Esophagus squamous epithelium (tissue), 5 donors: ENCODE results near the gene STEAP1B. TPM values are rescaled to one million over a fixed set of nuclear protein-coding genes. Genes with fewer than 3 reads are reported as not detected.

ENCODE experiments used
- DNase-seq: peaks from one replicate; lab custom pipeline; 2025; lab: John Stamatoyannopoulos, UW
- H3K27ac ChIP-seq, 4 donors: fragments of 200-600 bp; sonication (generic); one replicate each; pipeline ENCODE4 v1.5.1; 2016 to 2019; ENCODE audit warnings: mild to moderate bottlenecking in 1 of 4
- H3K27me3 ChIP-seq, 4 donors: fragments of 200-600 bp; sonication (generic); 1 replicate in 3 of 4; 2 replicates in 1 of 4; pipeline versions ENCODE4 v1.5.1 to v1.6.0; 2017 to 2021; ENCODE audit warnings: antibody characterized with exemption in 1 of 4
- H3K36me3 ChIP-seq, 3 donors: fragments of 200-600 bp; sonication (generic); one replicate each; pipeline ENCODE4 v1.5.1; 2016 to 2019
- H3K4me1 ChIP-seq, 3 donors: fragments of 200-600 bp; sonication (generic); one replicate each; pipeline ENCODE4 v1.5.1; 2017 to 2019
- H3K4me3 ChIP-seq, 4 donors: fragments of 200-600 bp; sonication (generic); 1 replicate in 3 of 4; 2 replicates in 1 of 4; pipeline ENCODE4 v1.5.1; 2016 to 2019; ENCODE audit warnings: mild to moderate bottlenecking in 2 of 4, moderate library complexity in 1 of 4
- H3K9me3 ChIP-seq, 3 donors: fragments of 200-600 bp; sonication (generic); one replicate each; pipeline ENCODE4 v1.5.1; 2016 to 2019
- POLR2A ChIP-seq, 4 donors: fragments of 450-650 bp; IDR thresholded peaks; one replicate each; pipeline ENCODE4 v1.6.1; 2017; ENCODE audit warnings: antibody characterized with exemption in 4 of 4, mild to moderate bottlenecking in 4 of 4, moderate library complexity in 3 of 4
- WGBS, 2 donors: methylation state at CpG; one replicate each; pipeline ENCODE4 v1.1.5; 2018; 5-methylcytosine and 5-hydroxymethylcytosine counted together
- intact Hi-C: fragments of 100-400 bp; cut with DNase I; formaldehyde crosslinking; loops from one replicate; pipeline ENCODE4 v1.15.0; 2022
- total RNA-seq, 4 donors: library from RNA; depleted of rRNA; stranded (reverse); fragments of >200 nt; gene quantifications; one replicate each; pipeline ENCODE4 v1.1.0, GENCODE V29; 2016
- TF ChIP-seq, protein P1 (sequence below), 6 experiments: fragments of 450-650 bp in 4 of 6; fragments of 200-600 bp in 2 of 6; sonication (generic) in 2 of 6; IDR thresholded peaks; one replicate each; pipeline ENCODE4 v1.5.1; 2016 to 2019; ENCODE audit warnings: antibody characterized with exemption in 6 of 6, mild to moderate bottlenecking in 4 of 6, moderate library complexity in 4 of 6
- donor health status: DM: yes; HTN: yes; CAD: no.

Gene STEAP1B
- total RNA-seq, 4 donors from 2014 or later: 0.29 to 13.1 (median 0.69) TPM

DNA sequence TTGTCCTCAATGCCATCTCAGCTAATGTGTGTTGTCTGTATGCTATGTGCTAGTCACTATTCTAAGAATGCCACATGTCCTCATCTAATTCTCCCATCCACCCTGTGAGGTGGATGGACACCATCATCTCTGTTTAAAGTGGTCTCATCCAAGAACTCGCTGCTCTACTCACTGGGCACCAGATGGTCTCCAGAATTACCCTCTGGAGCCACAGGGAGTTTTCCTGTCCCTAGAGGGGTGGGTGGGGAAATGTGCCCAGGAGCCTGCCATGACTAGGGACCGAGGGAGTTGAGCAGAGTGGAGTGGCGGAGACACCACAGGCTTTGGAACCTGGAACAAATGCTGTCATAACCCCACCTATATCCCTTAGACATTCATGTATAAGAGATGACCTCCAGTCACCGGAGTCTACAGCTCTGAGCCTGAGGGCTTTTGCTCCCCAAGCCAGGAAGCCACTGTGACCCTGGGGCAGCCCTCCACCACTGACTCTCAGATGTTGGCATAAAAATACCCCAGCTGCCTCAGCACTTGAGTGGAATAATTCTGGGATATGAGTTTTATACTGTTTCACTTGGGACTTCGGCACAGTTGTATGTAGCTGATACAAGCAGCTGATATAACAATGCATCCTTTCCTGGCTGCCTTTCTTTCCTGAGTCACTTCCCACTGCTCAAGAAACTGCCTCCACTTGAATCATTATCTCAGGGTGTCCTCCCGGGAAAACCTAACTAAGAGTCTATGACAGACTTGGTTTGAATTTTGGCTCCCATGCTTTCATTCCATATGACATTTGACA, 81.5 kb downstream of the STEAP1B start:
- TF ChIP-seq, protein P1, sequence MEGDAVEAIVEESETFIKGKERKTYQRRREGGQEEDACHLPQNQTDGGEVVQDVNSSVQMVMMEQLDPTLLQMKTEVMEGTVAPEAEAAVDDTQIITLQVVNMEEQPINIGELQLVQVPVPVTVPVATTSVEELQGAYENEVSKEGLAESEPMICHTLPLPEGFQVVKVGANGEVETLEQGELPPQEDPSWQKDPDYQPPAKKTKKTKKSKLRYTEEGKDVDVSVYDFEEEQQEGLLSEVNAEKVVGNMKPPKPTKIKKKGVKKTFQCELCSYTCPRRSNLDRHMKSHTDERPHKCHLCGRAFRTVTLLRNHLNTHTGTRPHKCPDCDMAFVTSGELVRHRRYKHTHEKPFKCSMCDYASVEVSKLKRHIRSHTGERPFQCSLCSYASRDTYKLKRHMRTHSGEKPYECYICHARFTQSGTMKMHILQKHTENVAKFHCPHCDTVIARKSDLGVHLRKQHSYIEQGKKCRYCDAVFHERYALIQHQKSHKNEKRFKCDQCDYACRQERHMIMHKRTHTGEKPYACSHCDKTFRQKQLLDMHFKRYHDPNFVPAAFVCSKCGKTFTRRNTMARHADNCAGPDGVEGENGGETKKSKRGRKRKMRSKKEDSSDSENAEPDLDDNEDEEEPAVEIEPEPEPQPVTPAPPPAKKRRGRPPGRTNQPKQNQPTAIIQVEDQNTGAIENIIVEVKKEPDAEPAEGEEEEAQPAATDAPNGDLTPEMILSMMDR (IDR thresholded peaks at IDR 0.05): no peak
- TF ChIP-seq POLR2A (IDR thresholded peaks at IDR 0.05): no peak
- 76 to 84% methylated on average over 5 of the region's 6 CpGs for WGBS, 2 donors
- Histone ChIP-seq H3K9me3 (no peaks in the 10 kb centered on the region), H3K27ac (no peak overlapping the region), H3K4me1 (no peaks in the 10 kb centered on the region), H3K36me3 (no peaks in the 10 kb centered on the region), H3K4me3 (no peak overlapping the region), H3K27me3 (no peaks in the 10 kb centered on the region)
- intact Hi-C loops: no loop called here
- no peak for DNase-seq

DNA sequence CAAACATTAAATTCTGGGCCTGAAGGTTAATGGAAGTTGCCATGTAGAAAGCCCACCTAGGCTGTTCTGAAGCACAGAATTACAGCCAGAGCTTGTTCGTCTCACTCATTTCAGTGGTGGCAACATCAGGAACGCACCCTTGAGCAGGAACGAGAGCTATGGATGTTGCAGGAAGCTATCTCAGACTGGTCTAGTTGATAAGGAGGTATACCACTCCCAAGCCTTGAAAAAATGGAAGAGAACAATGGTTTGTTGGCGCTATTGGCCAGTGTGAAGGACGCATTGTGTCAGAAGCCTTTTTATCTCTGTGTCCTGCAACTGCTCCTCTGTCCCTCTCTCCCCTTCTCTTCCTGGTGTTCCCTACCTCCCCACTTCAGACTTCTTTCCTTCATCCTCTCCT, 82.1 kb downstream of the STEAP1B start:
- intact Hi-C loops: no loop called here
- no peaks in the 10 kb centered on the region for H3K27me3 ChIP-seq
- no peak overlapping the region for H3K27ac ChIP-seq
- no peak for DNase-seq
- TF ChIP-seq, protein P1 (IDR thresholded peaks at IDR 0.05): no peak
- no peak for TF ChIP-seq POLR2A (IDR thresholded peaks at IDR 0.05)
- 71 to 81% methylated on average over 5 of the region's 5 CpGs for WGBS, 2 donors
- no peaks in the 10 kb centered on the region for H3K9me3 ChIP-seq
- no peak overlapping the region for H3K4me3 ChIP-seq
- no peaks in the 10 kb centered on the region for H3K36me3 ChIP-seq
- H3K4me1 ChIP-seq: no peaks in the 10 kb centered on the region

DNA sequence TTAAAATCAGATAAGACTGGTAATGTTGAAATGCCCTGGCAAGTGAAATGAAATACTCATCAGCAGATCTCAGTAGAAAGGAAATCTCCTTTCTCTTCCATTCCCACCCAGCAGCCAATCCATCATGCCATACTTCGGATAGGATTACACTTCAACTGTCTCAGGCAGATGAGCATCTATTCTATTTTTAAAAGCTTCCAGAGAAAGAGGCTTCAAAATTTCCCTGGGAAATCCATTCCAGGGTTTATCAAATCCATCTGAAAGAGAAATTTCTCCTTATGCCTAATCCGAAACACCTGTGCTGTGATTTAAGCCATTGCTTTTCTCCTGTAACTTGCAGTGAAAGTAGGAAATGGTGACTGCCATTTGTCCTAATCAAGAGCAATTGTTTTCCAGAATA, 82.6 kb downstream of the STEAP1B start:
- Histone ChIP-seq H3K36me3 (no peaks in the 10 kb centered on the region), H3K4me1 (no peaks in the 10 kb centered on the region), H3K4me3 (no peak overlapping the region), H3K27me3 (no peaks in the 10 kb centered on the region), H3K27ac (no peak overlapping the region), H3K9me3 (no peaks in the 10 kb centered on the region)
- intact Hi-C loops: no loop called here
- no peak for DNase-seq
- no peak for TF ChIP-seq POLR2A (IDR thresholded peaks at IDR 0.05)
- TF ChIP-seq, protein P1 (IDR thresholded peaks at IDR 0.05): no peak
- WGBS, 2 donors: 63 to 92% methylated on average over 2 of the region's 2 CpGs

DNA sequence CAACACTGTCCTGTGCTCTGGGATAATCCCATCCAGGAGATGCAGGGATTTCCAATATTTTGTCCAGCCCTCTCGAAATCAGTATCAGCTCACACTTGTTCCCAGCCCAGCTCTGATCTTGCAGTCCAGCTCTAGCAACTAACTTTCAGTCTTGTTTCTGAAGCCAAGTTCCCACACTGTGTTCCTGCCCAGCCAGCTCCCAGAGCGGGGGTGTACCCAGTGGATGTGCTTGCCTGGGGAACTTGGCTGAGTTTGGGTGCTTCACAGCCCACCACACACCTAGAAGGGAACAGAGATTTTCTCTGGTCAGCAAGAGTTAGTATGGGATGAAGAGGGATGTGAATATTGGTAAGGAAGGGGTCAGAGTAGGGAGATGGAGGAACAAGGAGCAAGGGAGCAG, 85.6 kb downstream of the STEAP1B start:
- Histone ChIP-seq H3K9me3 (no peaks in the 10 kb centered on the region), H3K4me3 (no peak overlapping the region), H3K27me3 (no peaks in the 10 kb centered on the region), H3K36me3 (no peaks in the 10 kb centered on the region), H3K27ac (no peak overlapping the region), H3K4me1 (no peaks in the 10 kb centered on the region)
- no peak for TF ChIP-seq POLR2A (IDR thresholded peaks at IDR 0.05)
- TF ChIP-seq, protein P1 (IDR thresholded peaks at IDR 0.05): no peak
- 70 to 100% methylated on average over 1 of the region's 2 CpGs for WGBS, 2 donors
- no peak for DNase-seq
- intact Hi-C loops: no loop called here

DNA sequence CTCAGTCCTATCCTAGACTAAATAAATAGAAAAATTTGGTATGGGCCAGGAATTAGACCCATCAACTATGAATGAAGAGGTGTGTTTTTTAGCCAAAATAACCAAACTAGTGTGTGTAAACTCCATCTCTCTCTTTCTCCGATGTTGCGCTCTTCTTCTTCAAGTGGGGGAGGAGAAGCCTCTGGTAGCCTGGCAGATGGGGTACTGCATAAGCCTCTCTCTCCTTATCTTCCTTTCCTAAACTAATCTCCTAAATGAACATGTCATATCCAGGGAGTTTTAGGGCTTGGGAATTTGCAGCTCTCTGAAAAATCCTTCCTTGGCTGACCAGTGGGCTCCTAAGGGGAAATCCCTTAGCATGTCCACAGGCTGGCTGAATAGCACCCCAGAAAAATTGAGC, 86.8 kb downstream of the STEAP1B start:
- H3K4me3 ChIP-seq: no peak overlapping the region
- TF ChIP-seq POLR2A (IDR thresholded peaks at IDR 0.05): no peak
- TF ChIP-seq, protein P1 (IDR thresholded peaks at IDR 0.05): no peak

More for the DNA sequence above, 86.8 kb downstream of the STEAP1B start:
- Histone ChIP-seq H3K9me3 (no peaks in the 10 kb centered on the region), H3K27ac (no peak overlapping the region), H3K27me3 (no peaks in the 10 kb centered on the region), H3K36me3 (no peaks in the 10 kb centered on the region), H3K4me1 (no peaks in the 10 kb centered on the region)
- DNase-seq: no peak
- 88 to 94% methylated on average over 2 of the region's 2 CpGs for WGBS, 2 donors
- intact Hi-C loops: no loop called here
